ENCODE data around the gene USP36.

- TF ChIP-seq CTCF (IDR thresholded peaks at IDR 0.05; ENCODE audit: insufficient read depth, low read length, poor library complexity, severe bottlenecking) (no peak), EZH2phosphoT487 (conservative IDR thresholded peaks at IDR 0.05; ENCODE audit: low read length) (no peak)
Measured at GRCh38 chr17:78821961-78822360, 18.7 kb downstream of the USP36 start.

Measured in SU-DHL-6 (cell line).